Measurements from ENCODE around the gene MR1.

DNA sequence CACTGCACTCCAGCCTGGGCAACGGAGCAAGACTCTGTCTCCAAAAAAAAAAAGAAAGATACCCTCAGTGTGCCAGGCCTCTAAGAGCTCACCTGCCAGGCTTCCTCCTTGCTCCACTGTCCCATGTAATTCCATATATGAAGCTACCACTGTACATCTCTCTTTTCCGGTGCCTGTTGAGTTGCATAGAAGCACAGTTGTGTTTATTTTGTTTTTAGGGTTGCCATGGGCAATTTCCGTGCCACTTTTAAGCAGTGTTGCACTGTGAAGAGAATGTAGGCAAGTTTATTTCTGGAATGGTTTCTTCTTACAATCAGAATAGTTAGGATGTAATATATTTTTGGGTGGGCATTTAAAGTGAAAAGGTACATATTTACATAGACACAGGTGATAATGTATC lies 23.3 kb downstream of the MR1 start:
- TF ChIP-seq, protein P1, sequence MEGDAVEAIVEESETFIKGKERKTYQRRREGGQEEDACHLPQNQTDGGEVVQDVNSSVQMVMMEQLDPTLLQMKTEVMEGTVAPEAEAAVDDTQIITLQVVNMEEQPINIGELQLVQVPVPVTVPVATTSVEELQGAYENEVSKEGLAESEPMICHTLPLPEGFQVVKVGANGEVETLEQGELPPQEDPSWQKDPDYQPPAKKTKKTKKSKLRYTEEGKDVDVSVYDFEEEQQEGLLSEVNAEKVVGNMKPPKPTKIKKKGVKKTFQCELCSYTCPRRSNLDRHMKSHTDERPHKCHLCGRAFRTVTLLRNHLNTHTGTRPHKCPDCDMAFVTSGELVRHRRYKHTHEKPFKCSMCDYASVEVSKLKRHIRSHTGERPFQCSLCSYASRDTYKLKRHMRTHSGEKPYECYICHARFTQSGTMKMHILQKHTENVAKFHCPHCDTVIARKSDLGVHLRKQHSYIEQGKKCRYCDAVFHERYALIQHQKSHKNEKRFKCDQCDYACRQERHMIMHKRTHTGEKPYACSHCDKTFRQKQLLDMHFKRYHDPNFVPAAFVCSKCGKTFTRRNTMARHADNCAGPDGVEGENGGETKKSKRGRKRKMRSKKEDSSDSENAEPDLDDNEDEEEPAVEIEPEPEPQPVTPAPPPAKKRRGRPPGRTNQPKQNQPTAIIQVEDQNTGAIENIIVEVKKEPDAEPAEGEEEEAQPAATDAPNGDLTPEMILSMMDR (IDR thresholded peaks at IDR 0.05), result no peak
- TF ChIP-seq POLR2A (IDR thresholded peaks at IDR 0.05), result no peak

Measured in testis (tissue), 2 donors.